Esophagus squamous epithelium (tissue), 4 donors: ENCODE measurements around the gene S100A9.
A peak's percentile ranks its signal among the peaks of the same experiment; 100 is the strongest.

ENCODE experiments used
- CTCF ChIP-seq, 6 experiments: fragments of 450-650 bp in 4 of 6; fragments of 200-600 bp in 2 of 6; sonication (generic) in 2 of 6; IDR thresholded peaks; one replicate each; pipeline ENCODE4 v1.5.1; 2016 to 2019; ENCODE audit warnings: antibody characterized with exemption in 6 of 6, mild to moderate bottlenecking in 4 of 6, moderate library complexity in 4 of 6
- POLR2A ChIP-seq, 4 donors: fragments of 450-650 bp; IDR thresholded peaks; one replicate each; pipeline ENCODE4 v1.6.1; 2017; ENCODE audit warnings: antibody characterized with exemption in 4 of 4, mild to moderate bottlenecking in 4 of 4, moderate library complexity in 3 of 4

- TF ChIP-seq CTCF (IDR thresholded peaks at IDR 0.05), result no peak
- TF ChIP-seq POLR2A (IDR thresholded peaks at IDR 0.05), result peak in 1 of 4 donors; percentile 13
These were observed 17.9 kb downstream of the S100A9 start, which contains the start of gene S100A12 for GRCh38 chr1:153375511-153375910.
